Omental fat pad (tissue), 4 donors: ENCODE results near the gene ACOXL. TPM values are rescaled to one million over a fixed set of nuclear protein-coding genes. Genes with fewer than 3 reads are reported as not detected.
"Not testable (repeated sequence)": the region's sequence is repeated elsewhere in the genome, so short reads cannot be mapped to it uniquely, and the experiment has no call there.

Source experiments
- ATAC-seq: fragments of 150-250 bp; one replicate; pipeline ENCODE4 v1.9.1; 2016; ENCODE audit warnings: mild to moderate bottlenecking, moderate library complexity; ENCODE audit not compliant: low FRiP score
- DNase-seq: peaks from one replicate; pipeline ENCODE4 v3.0.0-alpha.2; 2019; ENCODE audit warnings: low spot score
- total RNA-seq, 4 donors: library from RNA; depleted of rRNA; stranded (reverse); fragments of >200 nt; gene quantifications; one replicate each; pipeline ENCODE4 v1.1.0, GENCODE V29; 2016
- TF ChIP-seq, protein P1 (sequence below), 3 donors: fragments of 450-650 bp; IDR thresholded peaks; one replicate each; pipeline ENCODE4 v1.5.1; 2016 to 2017; ENCODE audit warnings: antibody characterized with exemption in 3 of 3, mild to moderate bottlenecking in 3 of 3, moderate library complexity in 2 of 3

ACOXL gene
- total RNA-seq, 4 donors from 2014 or later, result 0.12 to 0.84 TPM; not detected in 2

DNA sequence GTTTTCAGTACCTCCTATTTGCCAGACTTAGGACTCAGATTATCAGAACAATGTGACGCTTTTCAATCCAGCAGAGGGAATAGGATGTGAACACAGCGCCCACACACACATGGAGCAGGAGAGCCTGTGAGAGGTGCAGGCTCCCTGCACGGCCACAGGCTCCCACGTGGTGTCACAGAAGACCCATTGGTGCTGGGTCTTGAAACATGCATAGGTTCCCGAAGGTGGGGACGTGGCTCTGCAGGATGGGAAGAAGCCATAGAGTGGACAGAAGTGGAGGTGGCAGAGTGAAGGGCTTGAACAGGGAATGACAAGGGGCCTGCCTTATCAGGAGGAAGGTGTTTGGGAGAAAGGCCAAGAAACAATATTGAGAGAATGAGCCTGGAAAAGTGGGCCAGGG lies 309.9 kb downstream of the ACOXL start:
- DNase-seq (no peak), ATAC-seq (no peak)
- TF ChIP-seq, protein P1, sequence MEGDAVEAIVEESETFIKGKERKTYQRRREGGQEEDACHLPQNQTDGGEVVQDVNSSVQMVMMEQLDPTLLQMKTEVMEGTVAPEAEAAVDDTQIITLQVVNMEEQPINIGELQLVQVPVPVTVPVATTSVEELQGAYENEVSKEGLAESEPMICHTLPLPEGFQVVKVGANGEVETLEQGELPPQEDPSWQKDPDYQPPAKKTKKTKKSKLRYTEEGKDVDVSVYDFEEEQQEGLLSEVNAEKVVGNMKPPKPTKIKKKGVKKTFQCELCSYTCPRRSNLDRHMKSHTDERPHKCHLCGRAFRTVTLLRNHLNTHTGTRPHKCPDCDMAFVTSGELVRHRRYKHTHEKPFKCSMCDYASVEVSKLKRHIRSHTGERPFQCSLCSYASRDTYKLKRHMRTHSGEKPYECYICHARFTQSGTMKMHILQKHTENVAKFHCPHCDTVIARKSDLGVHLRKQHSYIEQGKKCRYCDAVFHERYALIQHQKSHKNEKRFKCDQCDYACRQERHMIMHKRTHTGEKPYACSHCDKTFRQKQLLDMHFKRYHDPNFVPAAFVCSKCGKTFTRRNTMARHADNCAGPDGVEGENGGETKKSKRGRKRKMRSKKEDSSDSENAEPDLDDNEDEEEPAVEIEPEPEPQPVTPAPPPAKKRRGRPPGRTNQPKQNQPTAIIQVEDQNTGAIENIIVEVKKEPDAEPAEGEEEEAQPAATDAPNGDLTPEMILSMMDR (IDR thresholded peaks at IDR 0.05), result no peak

DNA sequence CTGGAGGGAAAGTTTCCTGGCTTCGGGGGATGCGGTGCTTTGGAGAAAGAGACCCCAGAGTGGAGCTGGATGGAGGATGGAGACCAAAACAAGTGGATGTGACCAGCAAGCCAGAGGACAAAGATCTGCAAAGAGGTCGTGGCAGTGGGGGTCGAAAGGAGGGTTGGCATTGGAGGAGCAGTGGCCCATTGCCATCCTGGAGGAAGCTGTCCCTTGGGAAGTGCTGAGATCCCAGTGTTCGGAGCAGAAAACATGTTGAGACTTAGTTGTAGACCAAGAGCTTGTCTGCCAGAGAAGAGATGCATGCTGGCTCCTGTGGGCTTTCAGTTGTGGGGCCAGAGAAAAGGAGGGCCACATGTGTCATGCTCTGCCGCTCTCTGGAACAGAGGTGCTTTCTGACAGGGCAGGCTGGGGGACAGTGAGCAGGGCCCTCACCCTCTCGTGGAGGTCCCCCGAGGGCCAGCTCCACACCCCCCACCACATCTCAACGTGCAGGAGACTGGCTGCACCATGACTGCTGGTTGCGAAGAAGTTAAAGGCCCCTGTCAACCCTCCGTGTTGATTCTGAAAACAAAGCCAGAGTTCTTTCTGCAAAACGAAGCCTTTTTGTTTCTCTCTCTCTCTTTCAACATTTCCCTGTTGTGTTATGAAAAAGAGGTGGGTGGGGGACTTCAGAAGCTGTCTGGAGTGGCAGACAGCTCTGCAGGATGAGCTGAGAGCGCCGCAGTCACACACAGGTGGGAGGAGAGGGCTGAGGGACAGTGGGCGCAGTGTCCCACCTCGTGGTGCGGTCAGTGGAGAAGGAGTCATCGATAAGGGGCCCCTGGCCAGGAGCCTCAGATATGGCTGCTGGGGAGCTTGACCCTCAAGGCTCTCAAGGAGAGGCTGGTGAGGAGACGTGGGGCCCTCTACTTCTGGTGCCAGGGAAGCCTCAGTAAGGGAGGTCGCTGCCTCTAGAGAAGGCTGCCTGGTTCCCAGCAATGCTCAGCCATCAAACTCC lies 310.7 kb downstream of the ACOXL start:
- TF ChIP-seq, protein P1 (IDR thresholded peaks at IDR 0.05), result no peak
- DNase-seq (no peak), ATAC-seq (no peak)

DNA sequence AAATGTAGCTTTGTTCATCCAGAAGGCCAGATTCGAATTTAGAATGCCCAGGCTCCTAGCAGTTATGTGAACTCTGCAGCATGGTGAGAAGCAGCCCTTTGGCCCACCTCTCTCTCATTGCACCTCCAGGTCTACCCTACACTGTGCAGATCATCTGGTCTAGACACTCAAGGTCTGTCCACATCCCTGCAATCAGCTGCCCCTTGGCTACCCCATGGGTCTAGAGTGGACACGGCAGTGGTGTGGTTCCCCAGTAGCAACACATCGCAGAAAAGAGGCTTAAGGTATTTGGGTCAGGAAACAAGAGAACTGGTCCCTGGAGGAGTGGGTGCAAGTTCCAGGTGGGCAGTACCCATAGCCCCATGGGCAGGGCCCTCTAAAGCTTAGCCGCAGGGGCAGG lies 311.7 kb downstream of the ACOXL start:
- no peak for ATAC-seq
- TF ChIP-seq, protein P1 (IDR thresholded peaks at IDR 0.05), result no peak
- DNase-seq, result no peak

DNA sequence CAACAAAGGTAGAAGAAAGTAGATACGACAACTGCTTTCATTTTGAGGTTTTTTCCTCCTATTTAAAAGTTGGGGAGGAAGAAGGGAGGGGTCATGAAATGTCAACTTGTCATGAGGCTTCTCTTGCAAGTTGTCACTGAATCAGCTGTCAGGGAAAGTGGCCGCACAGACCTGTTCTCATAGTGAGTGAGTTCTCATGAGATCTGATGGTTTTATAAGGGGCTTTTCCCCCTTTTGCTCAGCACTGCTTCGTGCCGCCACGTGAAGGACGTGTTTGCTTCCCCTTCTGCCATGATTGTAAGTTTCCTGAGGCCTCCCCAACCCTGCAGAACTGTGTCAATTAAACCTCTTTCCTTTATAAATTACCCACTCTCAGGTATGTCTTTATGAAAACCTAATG lies 312.9 kb downstream of the ACOXL start:
- not testable (repeated sequence) for DNase-seq, ATAC-seq

DNA sequence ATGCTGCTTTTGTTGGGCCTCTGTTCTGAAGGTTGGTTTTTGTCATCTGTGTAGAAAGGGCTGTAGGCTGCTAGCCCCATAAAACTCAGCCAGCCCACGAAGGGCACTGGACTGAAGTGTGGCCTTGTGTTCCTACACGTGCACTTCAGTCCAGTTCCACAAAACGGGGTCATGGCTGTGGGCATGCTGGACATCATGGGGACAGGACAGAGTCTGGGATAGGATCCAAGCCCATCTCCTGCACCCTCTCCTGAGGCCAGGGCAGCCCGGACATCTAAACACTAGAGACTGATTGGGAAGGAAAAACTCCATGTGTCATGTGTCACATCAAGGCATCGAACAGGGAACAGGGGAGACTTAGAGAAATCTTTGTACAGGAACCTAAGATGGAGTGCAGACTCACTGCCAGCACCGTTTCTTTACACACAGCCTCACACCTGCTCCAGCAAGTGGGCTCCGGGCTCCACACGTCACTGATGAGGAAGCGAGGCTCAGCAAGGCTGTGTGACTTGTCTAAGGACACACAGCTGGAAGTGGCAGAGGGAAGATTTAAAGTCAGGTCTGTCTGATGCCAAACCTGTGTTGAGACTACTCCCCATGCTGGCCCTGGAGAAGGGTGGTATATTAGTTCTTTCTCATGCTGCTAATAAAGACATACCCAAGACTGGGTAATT lies 313.5 kb downstream of the ACOXL start:
- TF ChIP-seq, protein P1 (IDR thresholded peaks at IDR 0.05), result no peak
- no peak for DNase-seq
- ATAC-seq, result no peak

DNA sequence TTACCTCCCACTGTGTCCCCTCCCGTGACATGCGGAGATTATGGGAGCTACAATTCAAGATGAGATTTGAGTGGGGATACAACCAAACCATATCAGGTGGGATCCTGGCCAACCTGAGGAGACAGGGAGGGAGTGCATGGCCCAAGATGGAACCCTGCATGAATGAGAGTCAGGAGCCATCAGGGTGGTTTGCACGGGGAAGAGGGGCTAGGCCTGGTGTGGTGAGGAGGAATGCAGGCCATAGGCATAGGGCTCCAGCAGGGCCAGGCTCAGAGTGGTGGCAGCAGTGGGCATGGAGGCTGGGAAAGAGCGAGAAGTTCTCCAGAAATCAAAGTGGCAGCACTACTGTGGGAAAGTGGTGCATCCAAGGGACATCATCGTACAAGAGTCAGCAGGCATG lies 314.3 kb downstream of the ACOXL start:
- TF ChIP-seq, protein P1 (IDR thresholded peaks at IDR 0.05), result no peak
- no peak for ATAC-seq
- no peak for DNase-seq

DNA sequence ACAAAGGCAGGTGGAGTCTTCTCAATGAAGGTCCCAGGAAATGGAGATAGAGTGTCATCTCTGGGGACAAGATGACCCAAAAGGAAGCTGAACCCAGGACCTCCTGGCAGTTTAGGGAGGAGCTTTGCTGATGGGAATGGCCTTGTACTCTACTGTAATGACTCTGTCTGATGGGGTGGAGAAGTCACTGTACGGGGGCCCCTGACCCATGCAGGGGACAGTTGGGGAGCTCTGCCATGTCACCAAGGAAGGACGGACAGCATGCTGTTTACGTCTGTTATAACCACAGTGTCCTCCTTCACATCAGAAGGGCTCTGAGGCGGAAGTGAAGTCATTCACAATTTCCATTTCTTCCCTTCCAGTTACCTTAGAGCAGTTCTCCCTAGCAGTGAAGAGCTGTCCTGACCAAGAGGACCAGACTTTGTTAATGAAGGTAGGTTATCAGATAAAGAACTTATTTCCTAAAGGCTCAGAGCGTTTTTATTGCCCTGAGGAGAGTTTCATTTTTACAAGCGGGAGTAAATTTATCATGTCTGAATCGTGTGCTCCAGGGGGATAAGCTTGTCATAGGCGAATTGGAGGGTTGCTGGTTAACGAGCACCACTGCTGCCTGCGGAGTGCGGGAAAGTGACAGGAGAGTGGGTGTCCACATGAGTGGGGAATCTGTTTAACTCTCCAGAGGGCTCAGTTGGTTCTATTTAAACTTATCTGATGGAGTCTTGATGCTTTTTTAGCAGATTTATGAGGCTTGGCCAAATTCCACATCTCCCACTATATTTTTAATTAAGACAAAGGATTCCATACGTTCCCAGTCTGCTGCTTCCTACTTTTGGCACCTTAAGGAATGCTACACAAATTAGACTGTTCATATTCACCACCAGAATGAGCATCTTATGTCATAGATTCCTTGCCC lies 316.7 kb downstream of the ACOXL start:
- TF ChIP-seq, protein P1 (IDR thresholded peaks at IDR 0.05), result no peak
- ATAC-seq (no peak), DNase-seq (no peak)
